ENCODE measurements around the gene GFOD2.
"Not testable (repeated sequence)": the region's sequence is repeated elsewhere in the genome, so short reads cannot be mapped to it uniquely, and the experiment has no call there.

GFOD2 gene

GRCh38 chr16:67694611-67695010 is 24.5 kb downstream of the GFOD2 start:
- TF ChIP-seq, protein P1, sequence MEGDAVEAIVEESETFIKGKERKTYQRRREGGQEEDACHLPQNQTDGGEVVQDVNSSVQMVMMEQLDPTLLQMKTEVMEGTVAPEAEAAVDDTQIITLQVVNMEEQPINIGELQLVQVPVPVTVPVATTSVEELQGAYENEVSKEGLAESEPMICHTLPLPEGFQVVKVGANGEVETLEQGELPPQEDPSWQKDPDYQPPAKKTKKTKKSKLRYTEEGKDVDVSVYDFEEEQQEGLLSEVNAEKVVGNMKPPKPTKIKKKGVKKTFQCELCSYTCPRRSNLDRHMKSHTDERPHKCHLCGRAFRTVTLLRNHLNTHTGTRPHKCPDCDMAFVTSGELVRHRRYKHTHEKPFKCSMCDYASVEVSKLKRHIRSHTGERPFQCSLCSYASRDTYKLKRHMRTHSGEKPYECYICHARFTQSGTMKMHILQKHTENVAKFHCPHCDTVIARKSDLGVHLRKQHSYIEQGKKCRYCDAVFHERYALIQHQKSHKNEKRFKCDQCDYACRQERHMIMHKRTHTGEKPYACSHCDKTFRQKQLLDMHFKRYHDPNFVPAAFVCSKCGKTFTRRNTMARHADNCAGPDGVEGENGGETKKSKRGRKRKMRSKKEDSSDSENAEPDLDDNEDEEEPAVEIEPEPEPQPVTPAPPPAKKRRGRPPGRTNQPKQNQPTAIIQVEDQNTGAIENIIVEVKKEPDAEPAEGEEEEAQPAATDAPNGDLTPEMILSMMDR (IDR thresholded peaks at IDR 0.05; ENCODE audit: low read length, missing control alignments): no peak
- DNase-seq (ENCODE audit: low read depth): no peak
- H3K4me3 ChIP-seq (replicated peaks; ENCODE audit: low read depth, low read length): no peak overlapping the region

- H3K4me3 ChIP-seq (replicated peaks; ENCODE audit: low read depth, low read length); DNase-seq (ENCODE audit: low read depth): not testable (repeated sequence)
Observed at GRCh38 chr16:67693517-67694285, 25.4 kb downstream of the GFOD2 start.

- H3K4me3 ChIP-seq (replicated peaks; ENCODE audit: low read depth, low read length): no peak overlapping the region
- TF ChIP-seq, protein P1 (IDR thresholded peaks at IDR 0.05; ENCODE audit: low read length, missing control alignments): no peak
- DNase-seq (ENCODE audit: low read depth): no peak
Observed at GRCh38 chr16:67685388-67686112, 33.6 kb downstream of the GFOD2 start.

DNA sequence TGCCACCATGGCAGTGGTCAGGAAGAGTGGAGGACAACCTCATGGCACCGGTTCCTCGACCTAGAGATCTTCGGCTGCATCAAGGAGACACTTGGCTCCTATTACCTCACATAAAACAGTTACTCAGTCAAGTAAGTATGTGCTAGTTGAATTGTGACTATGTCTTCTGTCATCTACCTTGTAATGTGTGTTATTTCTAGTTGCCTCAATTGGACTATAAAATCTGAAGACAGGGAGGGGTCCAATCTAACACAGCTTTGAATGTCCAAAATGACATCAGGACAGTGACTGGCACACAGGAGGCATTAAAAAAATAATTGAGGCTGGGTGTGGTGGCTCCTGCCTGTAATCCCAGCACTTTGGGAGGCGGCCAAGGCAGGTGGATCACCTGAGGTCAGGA is 35.3 kb downstream of the GFOD2 start:
- no peak for DNase-seq (ENCODE audit: low read depth)
- H3K4me3 ChIP-seq (replicated peaks; ENCODE audit: low read depth, low read length): no peak overlapping the region
- TF ChIP-seq, protein P1 (IDR thresholded peaks at IDR 0.05; ENCODE audit: low read length, missing control alignments): no peak

- TF ChIP-seq, protein P1 (IDR thresholded peaks at IDR 0.05; ENCODE audit: low read length, missing control alignments): no peak
- no peak overlapping the region for H3K4me3 ChIP-seq (replicated peaks; ENCODE audit: low read depth, low read length)
- no peak for DNase-seq (ENCODE audit: low read depth)
Observed at GRCh38 chr16:67679935-67680897, 38.9 kb downstream of the GFOD2 start.

DNA sequence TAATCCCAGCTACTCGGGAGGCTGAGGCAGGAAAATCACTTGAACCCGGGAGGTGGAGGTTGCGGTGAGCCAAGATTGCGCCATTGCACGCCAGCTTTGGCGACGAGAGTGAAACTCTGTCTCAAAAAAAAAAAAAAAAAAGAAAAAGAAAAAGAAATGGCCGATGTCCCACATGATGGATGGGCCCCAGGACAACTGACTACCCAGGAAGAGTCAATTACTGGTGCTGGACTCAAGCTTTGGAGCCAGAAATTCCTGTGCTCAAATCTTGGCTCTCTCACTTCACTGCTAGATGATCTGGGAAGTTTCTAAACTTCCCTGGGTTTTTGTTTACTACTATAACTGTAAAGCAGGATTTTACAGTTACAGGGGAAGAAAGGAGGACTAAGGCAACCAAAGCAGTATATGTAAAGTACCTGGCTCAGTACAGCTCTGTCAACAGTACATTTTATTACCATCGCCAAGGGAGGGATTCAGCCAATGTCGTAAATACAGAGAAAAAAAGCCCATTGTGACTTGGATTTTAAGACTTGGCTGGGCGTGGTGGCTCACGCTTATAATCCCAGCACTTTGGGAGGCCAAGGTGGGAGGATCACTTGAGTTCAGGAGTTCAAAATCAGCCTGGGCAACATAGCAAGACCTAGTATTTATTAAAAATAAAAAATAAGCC is 40.6 kb downstream of the GFOD2 start:
- DNase-seq (ENCODE audit: low read depth): no peak
- TF ChIP-seq, protein P1 (IDR thresholded peaks at IDR 0.05; ENCODE audit: low read length, missing control alignments): no peak
- no peak overlapping the region for H3K4me3 ChIP-seq (replicated peaks; ENCODE audit: low read depth, low read length)

Measured in fibroblast of pulmonary artery (primary cell).